ENCODE measurements around the gene RUFY3. TPM values are rescaled to one million over a fixed set of nuclear protein-coding genes. Genes with fewer than 3 reads are reported as not detected.

The RUFY3 gene, protein sequence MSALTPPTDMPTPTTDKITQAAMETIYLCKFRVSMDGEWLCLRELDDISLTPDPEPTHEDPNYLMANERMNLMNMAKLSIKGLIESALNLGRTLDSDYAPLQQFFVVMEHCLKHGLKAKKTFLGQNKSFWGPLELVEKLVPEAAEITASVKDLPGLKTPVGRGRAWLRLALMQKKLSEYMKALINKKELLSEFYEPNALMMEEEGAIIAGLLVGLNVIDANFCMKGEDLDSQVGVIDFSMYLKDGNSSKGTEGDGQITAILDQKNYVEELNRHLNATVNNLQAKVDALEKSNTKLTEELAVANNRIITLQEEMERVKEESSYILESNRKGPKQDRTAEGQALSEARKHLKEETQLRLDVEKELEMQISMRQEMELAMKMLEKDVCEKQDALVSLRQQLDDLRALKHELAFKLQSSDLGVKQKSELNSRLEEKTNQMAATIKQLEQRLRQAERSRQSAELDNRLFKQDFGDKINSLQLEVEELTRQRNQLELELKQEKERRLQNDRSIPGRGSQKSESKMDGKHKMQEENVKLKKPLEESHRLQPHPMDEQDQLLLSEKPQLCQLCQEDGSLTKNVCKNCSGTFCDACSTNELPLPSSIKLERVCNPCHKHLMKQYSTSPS
- 22.8 and 24.6 TPM in 2 replicates for polyA plus RNA-seq (2013)

DNA sequence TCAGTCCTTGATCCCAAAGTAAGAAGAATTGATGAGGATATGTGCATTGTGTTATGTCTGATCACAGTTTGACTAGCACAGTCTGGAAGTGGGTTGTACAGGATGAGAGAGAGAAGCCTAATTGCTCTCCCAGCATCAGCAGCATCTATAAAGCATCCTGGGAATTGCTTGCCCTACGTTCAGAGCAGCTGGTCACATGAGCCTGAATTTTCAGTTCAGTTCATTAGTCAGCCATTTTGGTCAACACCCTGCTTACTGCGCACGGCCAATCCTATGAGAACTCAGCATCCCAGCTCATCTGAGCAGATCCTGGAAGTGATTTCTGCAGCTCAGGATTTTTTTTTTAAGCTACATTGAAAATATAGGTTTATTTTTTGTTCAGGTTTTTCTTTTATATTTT lies at the start of gene RUFY3:
Gene RUFY3, plus strand, starts transcription at position 218 of the 400 bp plus-strand sequence. CDS start 610 bp downstream, outside the sequence.
- Histone ChIP-seq H4K91ac (ENCODE audit: low read depth, low read length) (no peak within 1 kb of the TSS), H3K4me2 (ENCODE audit: low read length) (no peak within 1 kb of the TSS), H3K9me3 (ENCODE audit: insufficient read depth, low read depth, low read length) (no peaks in the 10 kb centered on the region), H3K36me3 (ENCODE audit: control insufficient read depth in 1 of 2, insufficient read depth in 2 of 2, low read length in 2 of 2) (no peaks in the 10 kb centered on the region), H3K9ac (ENCODE audit: low read length) (no peak within 1 kb of the TSS), H2AK5ac (ENCODE audit: low read length) (peak within 1 kb of the TSS; percentile 74), H3K14ac (ENCODE audit: low read length) (no peak within 1 kb of the TSS), H3K79me2 (ENCODE audit: control insufficient read depth, insufficient read depth, low read length, poor library complexity) (peaks cover 1% of the 10 kb centered on the region), H2AFZ (ENCODE audit: insufficient read depth, low read length, poor library complexity) (no peak within 1 kb of the TSS), H2BK5ac (ENCODE audit: low read depth, low read length, poor library complexity) (no peak within 1 kb of the TSS), H3K18ac (ENCODE audit: low read length) (peak within 1 kb of the TSS; percentile 88), H3K27ac (ENCODE audit: low read depth, low read length) (no peak within 1 kb of the TSS), H3K4ac (ENCODE audit: low read depth, low read length) (no peak within 1 kb of the TSS), H3K4me3 (ENCODE audit: low read depth, low read length) (no peak within 1 kb of the TSS), H4K12ac (ENCODE audit: low read depth, low read length) (no peak within 1 kb of the TSS), H3K79me1 (ENCODE audit: low read length) (no peaks in the 10 kb centered on the region), H3K23ac (ENCODE audit: low read length) (no peak within 1 kb of the TSS), H4K8ac (ENCODE audit: low read depth, low read length) (no peak within 1 kb of the TSS), H3K27me3 (ENCODE audit: insufficient read depth, low read length) (no peaks in the 10 kb centered on the region), H2BK12ac (ENCODE audit: low read length) (no peak within 1 kb of the TSS), H2BK120ac (ENCODE audit: insufficient read depth, low read length, poor library complexity) (no peak within 1 kb of the TSS), H3K4me1 (ENCODE audit: control insufficient read depth in 1 of 2, insufficient read depth in 2 of 2, low read length in 2 of 2) (peaks cover 0 to 6% of the 10 kb centered on the region in 2 experiments)
- no CpG with 5 or more reads among the region's 3 CpGs for WGBS (ENCODE audit: extremely low coverage, insufficient coverage, insufficient read length)
- DNase-seq, result no peak

DNA sequence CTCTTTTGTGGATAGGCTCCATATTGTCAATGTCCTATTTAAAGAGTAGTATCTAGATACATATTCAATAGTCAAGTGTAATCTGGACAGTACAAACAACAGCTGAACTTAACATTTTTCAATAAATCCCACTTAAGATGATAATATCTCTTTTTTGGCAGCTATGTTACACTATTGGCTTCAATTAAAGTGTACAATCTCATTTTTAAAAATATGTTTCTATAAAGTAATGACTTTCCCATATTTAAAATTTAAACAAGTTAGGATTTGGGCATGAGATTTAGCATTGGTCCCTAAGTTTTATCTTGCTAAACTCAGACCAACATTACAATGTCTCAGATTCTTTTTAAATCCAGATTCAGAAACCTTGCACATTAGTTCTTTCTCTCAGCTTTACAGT lies 47.6 kb upstream of the RUFY3 start:
- Histone ChIP-seq H2BK12ac (ENCODE audit: low read length) (no peak overlapping the region), H3K18ac (ENCODE audit: low read length) (no peak overlapping the region), H3K14ac (ENCODE audit: low read length) (no peak overlapping the region), H3K79me1 (ENCODE audit: low read length) (no peaks in the 10 kb centered on the region), H3K23ac (ENCODE audit: low read length) (no peak overlapping the region), H2BK120ac (ENCODE audit: insufficient read depth, low read length, poor library complexity) (no peak overlapping the region), H3K4me1 (ENCODE audit: control insufficient read depth in 1 of 2, insufficient read depth in 2 of 2, low read length in 2 of 2) (no peaks in the 10 kb centered on the region), H3K4ac (ENCODE audit: low read depth, low read length) (no peak overlapping the region), H3K4me2 (ENCODE audit: low read length) (no peak overlapping the region), H3K27me3 (ENCODE audit: insufficient read depth, low read length) (no peaks in the 10 kb centered on the region), H2BK5ac (ENCODE audit: low read depth, low read length, poor library complexity) (no peak overlapping the region), H3K9me3 (ENCODE audit: insufficient read depth, low read depth, low read length) (no peaks in the 10 kb centered on the region), H3K79me2 (ENCODE audit: control insufficient read depth, insufficient read depth, low read length, poor library complexity) (no peaks in the 10 kb centered on the region), H3K27ac (ENCODE audit: low read depth, low read length) (no peak overlapping the region), H4K8ac (ENCODE audit: low read depth, low read length) (no peak overlapping the region), H4K12ac (ENCODE audit: low read depth, low read length) (no peak overlapping the region), H3K4me3 (ENCODE audit: low read depth, low read length) (no peak overlapping the region), H2AFZ (ENCODE audit: insufficient read depth, low read length, poor library complexity) (no peak overlapping the region), H2AK5ac (ENCODE audit: low read length) (no peak overlapping the region), H3K36me3 (ENCODE audit: control insufficient read depth in 1 of 2, insufficient read depth in 2 of 2, low read length in 2 of 2) (no peaks in the 10 kb centered on the region), H3K9ac (ENCODE audit: low read length) (no peak overlapping the region), H4K91ac (ENCODE audit: low read depth, low read length) (no peak overlapping the region)
- DNase-seq, result no peak

DNA sequence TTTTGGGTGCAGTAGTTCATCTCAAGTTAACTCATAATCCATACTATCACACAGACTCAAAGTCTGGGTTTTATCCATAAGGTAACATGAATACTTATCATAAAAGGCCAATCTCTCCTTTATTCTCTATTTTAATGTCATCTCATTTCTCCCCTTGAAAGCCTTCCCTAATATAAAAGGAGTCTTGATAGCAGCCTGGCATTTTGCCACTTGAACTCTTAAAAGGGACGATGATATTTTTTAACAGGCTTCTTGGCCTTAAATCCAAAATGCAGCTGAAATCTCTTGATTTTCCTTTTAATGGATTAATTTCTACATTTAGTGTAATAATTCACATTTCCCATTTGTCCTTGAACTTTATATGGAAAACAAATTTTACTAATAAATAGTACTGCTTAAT lies 47.0 kb upstream of the RUFY3 start:
- no peak overlapping the region for H3K4me2 ChIP-seq (ENCODE audit: low read length)
- no peaks in the 10 kb centered on the region for H3K36me3 ChIP-seq (ENCODE audit: control insufficient read depth in 1 of 2, insufficient read depth in 2 of 2, low read length in 2 of 2)
- H2AFZ ChIP-seq (ENCODE audit: insufficient read depth, low read length, poor library complexity), result no peak overlapping the region
- H3K4me1 ChIP-seq (ENCODE audit: control insufficient read depth in 1 of 2, insufficient read depth in 2 of 2, low read length in 2 of 2), result no peaks in the 10 kb centered on the region
- no peak overlapping the region for H3K4me3 ChIP-seq (ENCODE audit: low read depth, low read length)
- WGBS (ENCODE audit: extremely low coverage, insufficient coverage, insufficient read length), result no CpG with 5 or more reads among the region's 1 CpG
- H2BK120ac ChIP-seq (ENCODE audit: insufficient read depth, low read length, poor library complexity), result no peak overlapping the region
- no peaks in the 10 kb centered on the region for H3K79me2 ChIP-seq (ENCODE audit: control insufficient read depth, insufficient read depth, low read length, poor library complexity)
- H4K8ac ChIP-seq (ENCODE audit: low read depth, low read length), result no peak overlapping the region
- no peak overlapping the region for H3K18ac ChIP-seq (ENCODE audit: low read length)
- H3K23ac ChIP-seq (ENCODE audit: low read length), result no peak overlapping the region
- H2BK12ac ChIP-seq (ENCODE audit: low read length), result no peak overlapping the region
- no peak overlapping the region for H4K12ac ChIP-seq (ENCODE audit: low read depth, low read length)
- H2BK5ac ChIP-seq (ENCODE audit: low read depth, low read length, poor library complexity), result no peak overlapping the region
- no peaks in the 10 kb centered on the region for H3K79me1 ChIP-seq (ENCODE audit: low read length)
- no peaks in the 10 kb centered on the region for H3K9me3 ChIP-seq (ENCODE audit: insufficient read depth, low read depth, low read length)
- no peak overlapping the region for H2AK5ac ChIP-seq (ENCODE audit: low read length)
- DNase-seq, result no peak
- H3K14ac ChIP-seq (ENCODE audit: low read length), result no peak overlapping the region
- no peak overlapping the region for H3K27ac ChIP-seq (ENCODE audit: low read depth, low read length)
- no peak overlapping the region for H3K9ac ChIP-seq (ENCODE audit: low read length)
- H4K91ac ChIP-seq (ENCODE audit: low read depth, low read length), result no peak overlapping the region
- H3K4ac ChIP-seq (ENCODE audit: low read depth, low read length), result no peak overlapping the region
- no peaks in the 10 kb centered on the region for H3K27me3 ChIP-seq (ENCODE audit: insufficient read depth, low read length)

DNA sequence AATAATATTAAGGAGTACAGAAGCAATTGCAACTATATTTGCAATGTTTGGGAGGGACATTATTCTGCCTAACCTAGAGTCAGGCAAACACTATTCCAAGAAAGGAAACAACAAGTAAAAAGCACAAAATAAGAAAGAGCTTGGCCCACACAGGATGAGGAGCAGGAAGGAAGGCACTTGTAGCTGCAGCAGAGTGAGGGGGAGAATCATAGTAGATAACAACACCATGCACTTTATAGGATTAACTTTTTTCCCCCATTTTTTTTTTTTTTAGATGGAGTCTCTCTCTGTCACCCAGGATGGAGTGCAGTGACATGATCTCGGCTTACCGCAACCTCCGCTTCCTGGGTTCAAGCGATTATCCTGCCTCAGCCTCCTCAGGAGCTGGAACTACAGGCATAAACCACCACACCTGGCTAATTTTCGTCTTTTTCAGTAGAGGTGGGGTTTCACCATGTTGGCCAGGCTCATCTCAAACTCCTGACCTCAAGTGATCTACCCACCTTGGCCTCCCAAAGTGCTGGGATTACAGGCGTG lies 45.1 kb upstream of the RUFY3 start:
- no peak for DNase-seq
- no peak overlapping the region for H2BK5ac ChIP-seq (ENCODE audit: low read depth, low read length, poor library complexity)
- no peak overlapping the region for H4K12ac ChIP-seq (ENCODE audit: low read depth, low read length)
- H3K36me3 ChIP-seq (ENCODE audit: control insufficient read depth in 1 of 2, insufficient read depth in 2 of 2, low read length in 2 of 2), result no peaks in the 10 kb centered on the region
- H4K91ac ChIP-seq (ENCODE audit: low read depth, low read length), result no peak overlapping the region
- no peaks in the 10 kb centered on the region for H3K4me1 ChIP-seq (ENCODE audit: control insufficient read depth in 1 of 2, insufficient read depth in 2 of 2, low read length in 2 of 2)
- no peak overlapping the region for H3K23ac ChIP-seq (ENCODE audit: low read length)
- H2AFZ ChIP-seq (ENCODE audit: insufficient read depth, low read length, poor library complexity), result no peak overlapping the region
- no peak overlapping the region for H3K9ac ChIP-seq (ENCODE audit: low read length)
- no peak overlapping the region for H3K4ac ChIP-seq (ENCODE audit: low read depth, low read length)
- no peaks in the 10 kb centered on the region for H3K9me3 ChIP-seq (ENCODE audit: insufficient read depth, low read depth, low read length)
- no peak overlapping the region for H3K14ac ChIP-seq (ENCODE audit: low read length)
- H3K79me1 ChIP-seq (ENCODE audit: low read length), result no peaks in the 10 kb centered on the region
- no peak overlapping the region for H2BK12ac ChIP-seq (ENCODE audit: low read length)
- no peaks in the 10 kb centered on the region for H3K27me3 ChIP-seq (ENCODE audit: insufficient read depth, low read length)
- no peak overlapping the region for H4K8ac ChIP-seq (ENCODE audit: low read depth, low read length)
- WGBS (ENCODE audit: extremely low coverage, insufficient coverage, insufficient read length), result no CpG with 5 or more reads among the region's 6 CpGs
- no peak overlapping the region for H3K18ac ChIP-seq (ENCODE audit: low read length)
- H2AK5ac ChIP-seq (ENCODE audit: low read length), result no peak overlapping the region
- H3K4me3 ChIP-seq (ENCODE audit: low read depth, low read length), result no peak overlapping the region
- no peak overlapping the region for H3K4me2 ChIP-seq (ENCODE audit: low read length)
- H2BK120ac ChIP-seq (ENCODE audit: insufficient read depth, low read length, poor library complexity), result no peak overlapping the region
- H3K79me2 ChIP-seq (ENCODE audit: control insufficient read depth, insufficient read depth, low read length, poor library complexity), result no peaks in the 10 kb centered on the region
- H3K27ac ChIP-seq (ENCODE audit: low read depth, low read length), result no peak overlapping the region
